Subcutaneous adipose tissue (tissue), 4 donors: ENCODE measurements around the gene RRH. TPM values are rescaled to one million over a fixed set of nuclear protein-coding genes. Genes with fewer than 3 reads are reported as not detected.

Source experiments
- CTCF ChIP-seq: fragments of 450-650 bp; IDR thresholded peaks from one replicate; pipeline ENCODE4 v1.5.1; 2016; ENCODE audit warnings: low read depth, mild to moderate bottlenecking, control low read depth, antibody characterized with exemption, moderate library complexity
- total RNA-seq, 4 donors: library from RNA; depleted of rRNA; stranded (reverse); fragments of >200 nt; gene quantifications; one replicate each; pipeline ENCODE4 v1.1.0, GENCODE V29; 2016

RRH gene
- total RNA-seq, 4 donors from 2014 or later: 0.34 to 0.65 (median 0.44) TPM; not detected in 1

DNA sequence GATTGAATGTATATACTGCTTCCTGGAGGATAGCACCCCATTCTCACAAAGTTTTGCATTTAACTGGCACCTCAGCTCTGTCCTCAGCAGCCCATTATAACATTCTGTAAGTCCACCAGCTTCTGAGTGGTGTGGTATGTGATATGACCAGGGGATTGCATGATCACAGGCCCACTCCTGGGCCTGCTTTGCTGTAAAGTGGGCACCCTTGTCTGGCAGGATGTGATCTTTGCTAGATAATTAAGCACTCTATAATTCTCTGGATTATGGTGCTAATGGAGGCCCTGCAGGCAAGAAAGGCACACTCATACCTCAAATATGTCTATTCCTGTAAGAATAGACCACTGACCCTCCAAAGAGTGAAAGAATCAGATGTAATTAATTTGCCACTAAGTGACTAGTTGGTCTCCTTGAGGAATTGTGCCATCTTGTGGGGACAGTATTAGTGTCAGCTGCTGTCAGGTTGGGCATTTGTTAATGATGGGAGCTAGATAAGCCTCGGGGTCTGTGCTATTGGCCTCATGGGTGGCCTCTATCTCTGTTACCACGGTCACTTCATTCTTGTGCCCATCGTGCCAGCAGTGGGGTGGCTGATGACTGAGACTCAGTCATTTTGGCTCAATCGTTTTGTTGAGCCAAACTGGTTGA is 23.7 kb upstream of the RRH start:
- no peak for TF ChIP-seq CTCF

- no peak for TF ChIP-seq CTCF
These were observed 18.1 kb upstream of the RRH start for GRCh38 chr4:109809655-109810054.

- no peak for TF ChIP-seq CTCF
These were observed 17.0 kb upstream of the RRH start for GRCh38 chr4:109810552-109811387.

DNA sequence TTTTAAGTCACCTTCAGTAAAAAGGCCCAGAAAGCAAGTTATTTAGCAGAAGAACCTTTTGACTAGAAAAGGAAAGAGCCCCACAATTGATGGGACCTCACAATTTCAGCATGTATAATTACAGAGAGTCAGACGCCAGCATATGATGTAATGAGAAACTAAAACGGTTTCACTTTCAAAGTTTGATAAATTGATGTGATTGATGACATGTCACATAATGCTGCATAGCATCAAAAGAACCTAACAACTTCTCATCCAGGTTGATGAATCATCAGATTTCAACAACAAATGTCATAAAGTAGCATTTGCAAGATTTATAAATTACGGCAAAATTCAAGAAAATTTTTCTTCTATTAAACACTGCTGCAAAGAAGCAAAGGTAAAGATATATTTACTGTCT is 16.1 kb upstream of the RRH start:
- TF ChIP-seq CTCF: no peak

- no peak for TF ChIP-seq CTCF
These were observed 12.4 kb upstream of the RRH start, which contains the start of gene GAR1 for GRCh38 chr4:109815151-109816081. Gene GAR1, plus strand, starts transcription at chr4:109815762. Its CDS starts 403 bp downstream, at chr4:109816165.

- TF ChIP-seq CTCF: no peak
These were observed 11.7 kb upstream of the RRH start for GRCh38 chr4:109816082-109816442.
